GM12801 (cell line): ENCODE data around the gene SMG6.

ENCODE experiments used
- TF ChIP-seq, protein P1 (sequence below): IDR thresholded peaks from one replicate; pipeline ENCODE4 v1.5.1; 2011; ENCODE audit warnings: control low read depth; ENCODE audit not compliant: insufficient read length; ENCODE audit errors: extremely low read depth

The SMG6 gene

DNA sequence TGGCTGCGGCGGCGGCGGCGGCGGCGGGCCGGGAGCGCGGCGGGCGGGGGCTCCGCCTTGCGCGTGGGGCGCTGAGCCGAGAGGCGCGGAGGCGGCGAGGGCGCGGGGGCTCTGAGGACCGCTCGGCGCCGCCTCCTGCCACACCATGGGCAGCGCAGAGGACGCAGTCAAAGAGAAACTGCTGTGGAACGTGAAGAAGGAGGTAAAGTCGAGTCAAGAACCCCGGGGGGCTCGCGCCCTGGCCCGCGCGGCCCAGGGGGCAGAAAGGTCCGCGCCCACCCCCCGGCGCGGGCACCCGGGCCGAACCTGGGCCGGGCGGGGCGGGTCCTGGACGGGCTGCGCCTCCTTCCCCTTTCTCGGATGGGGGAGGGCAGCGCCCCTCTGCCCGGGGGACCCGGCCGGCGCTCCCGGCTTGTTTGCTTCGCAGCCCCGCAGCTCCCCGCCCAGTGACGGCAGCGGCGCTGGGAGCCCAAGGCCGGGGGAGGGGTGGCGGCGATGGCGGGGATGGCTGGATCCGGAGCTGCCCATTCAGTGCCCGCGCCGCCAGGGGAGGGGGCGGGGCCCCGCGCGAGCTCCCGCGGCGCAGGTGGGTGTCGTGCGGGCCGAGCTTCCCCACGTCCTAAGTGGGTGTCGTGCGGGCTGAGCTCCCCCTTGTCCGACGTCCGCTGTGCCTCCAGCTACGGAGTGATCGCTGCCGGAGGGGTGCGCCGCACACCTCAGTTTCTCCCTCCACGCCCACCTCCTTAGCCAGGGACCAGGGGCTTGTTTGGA is 34.1 kb upstream of the SMG6 start:
- TF ChIP-seq, protein P1, sequence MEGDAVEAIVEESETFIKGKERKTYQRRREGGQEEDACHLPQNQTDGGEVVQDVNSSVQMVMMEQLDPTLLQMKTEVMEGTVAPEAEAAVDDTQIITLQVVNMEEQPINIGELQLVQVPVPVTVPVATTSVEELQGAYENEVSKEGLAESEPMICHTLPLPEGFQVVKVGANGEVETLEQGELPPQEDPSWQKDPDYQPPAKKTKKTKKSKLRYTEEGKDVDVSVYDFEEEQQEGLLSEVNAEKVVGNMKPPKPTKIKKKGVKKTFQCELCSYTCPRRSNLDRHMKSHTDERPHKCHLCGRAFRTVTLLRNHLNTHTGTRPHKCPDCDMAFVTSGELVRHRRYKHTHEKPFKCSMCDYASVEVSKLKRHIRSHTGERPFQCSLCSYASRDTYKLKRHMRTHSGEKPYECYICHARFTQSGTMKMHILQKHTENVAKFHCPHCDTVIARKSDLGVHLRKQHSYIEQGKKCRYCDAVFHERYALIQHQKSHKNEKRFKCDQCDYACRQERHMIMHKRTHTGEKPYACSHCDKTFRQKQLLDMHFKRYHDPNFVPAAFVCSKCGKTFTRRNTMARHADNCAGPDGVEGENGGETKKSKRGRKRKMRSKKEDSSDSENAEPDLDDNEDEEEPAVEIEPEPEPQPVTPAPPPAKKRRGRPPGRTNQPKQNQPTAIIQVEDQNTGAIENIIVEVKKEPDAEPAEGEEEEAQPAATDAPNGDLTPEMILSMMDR, result no peak

DNA sequence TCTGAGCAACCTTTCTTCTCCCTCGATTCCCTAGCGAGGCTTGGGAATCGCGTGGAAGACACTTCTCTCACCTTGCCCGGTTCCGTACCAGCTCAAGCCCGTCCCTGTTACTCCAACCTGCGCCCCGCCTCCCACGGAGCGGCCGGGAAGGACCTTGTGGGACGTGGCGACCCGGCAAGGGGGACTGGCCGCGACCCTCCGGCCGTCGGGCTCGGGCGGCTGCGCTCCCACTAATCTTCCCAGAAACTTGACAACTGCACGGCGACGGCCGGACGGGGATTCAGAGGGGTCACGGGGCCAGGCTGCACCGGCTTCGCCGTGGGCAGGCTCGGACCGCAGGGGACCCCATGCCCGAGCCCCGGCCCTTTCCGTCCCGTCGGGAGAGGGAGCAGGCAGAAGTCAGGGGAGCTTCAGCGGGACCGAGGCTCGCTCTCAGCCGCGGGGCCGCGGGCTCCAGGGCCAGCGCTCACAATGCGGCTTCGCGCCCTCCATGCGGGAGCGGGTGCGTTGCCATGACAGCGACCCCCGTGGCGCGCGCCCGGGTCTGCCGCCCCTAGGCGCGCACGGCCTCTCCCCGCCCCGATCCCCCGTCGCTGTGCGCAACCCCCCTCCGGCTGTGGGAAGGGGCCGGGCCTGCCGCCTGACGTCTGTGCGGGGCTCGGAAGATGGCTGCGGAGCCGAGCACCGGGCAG is 33.4 kb upstream of the SMG6 start, which contains the start of gene SGSM2:
SGSM2 (plus strand) TSS at position 650 of the 692 bp plus-strand sequence. CDS start 188 bp downstream, outside the sequence.
- TF ChIP-seq, protein P1, result no peak

DNA sequence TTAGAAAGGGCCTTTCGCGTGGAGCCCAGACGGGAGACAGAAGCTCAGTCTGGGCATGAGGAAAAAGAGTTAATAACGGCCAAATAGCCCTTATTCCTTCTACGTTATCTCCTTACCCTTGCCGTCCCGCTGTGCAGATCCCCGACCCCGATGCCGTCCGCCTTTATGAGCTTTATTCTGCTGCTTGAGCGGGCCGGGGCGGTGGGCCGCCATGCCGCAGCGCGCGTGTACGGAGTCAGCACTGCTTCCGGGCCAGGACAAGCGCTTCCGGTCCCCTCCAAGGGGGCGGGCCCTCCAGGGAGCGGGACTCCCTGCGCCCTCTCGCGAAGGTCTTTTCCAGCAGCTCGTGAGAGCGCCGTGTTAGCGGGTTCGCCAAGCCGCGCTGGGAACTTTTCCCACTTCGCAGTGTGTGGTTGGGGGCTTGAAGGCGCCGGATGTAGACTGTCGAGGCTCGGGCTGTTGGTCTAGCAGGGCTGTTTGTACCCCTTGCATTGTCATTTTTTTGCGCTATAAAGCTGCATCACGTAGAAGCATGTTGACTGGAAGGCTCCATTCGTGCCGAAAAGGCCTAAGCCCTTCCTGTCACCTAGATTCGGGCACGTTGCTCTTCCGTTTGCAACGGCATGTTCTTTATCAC is 32.7 kb upstream of the SMG6 start, which contains the start of gene TSR1:
TSR1 (minus strand) TSS at position 243 of the 637 bp plus-strand sequence; CDS start at position 213, 30 bp downstream.
- TF ChIP-seq, protein P1, result no peak

DNA sequence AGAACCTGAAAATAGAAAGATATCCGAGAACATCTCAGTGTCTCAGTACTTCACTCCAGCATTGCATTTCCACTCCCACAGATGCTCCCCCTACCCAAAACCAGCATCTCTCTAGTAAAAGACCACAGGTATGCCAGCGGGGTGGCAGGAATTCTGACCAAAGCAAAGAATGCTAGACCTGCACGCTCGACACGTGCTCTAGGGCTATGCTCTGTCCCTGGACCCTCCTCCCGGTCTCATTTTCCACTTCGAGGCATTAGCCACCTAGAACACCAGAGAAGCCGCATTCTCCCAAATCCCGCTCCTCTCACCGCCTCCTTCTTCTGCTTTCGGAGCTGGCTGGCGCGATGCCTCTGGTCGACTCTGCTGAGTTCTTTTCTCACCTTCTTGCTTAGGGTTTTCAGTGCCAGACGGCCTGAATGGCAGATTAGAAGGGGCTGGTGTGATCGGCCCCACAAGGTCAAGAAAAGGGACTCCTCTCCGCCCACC is 32.2 kb upstream of the SMG6 start:
- TF ChIP-seq, protein P1, result no peak

DNA sequence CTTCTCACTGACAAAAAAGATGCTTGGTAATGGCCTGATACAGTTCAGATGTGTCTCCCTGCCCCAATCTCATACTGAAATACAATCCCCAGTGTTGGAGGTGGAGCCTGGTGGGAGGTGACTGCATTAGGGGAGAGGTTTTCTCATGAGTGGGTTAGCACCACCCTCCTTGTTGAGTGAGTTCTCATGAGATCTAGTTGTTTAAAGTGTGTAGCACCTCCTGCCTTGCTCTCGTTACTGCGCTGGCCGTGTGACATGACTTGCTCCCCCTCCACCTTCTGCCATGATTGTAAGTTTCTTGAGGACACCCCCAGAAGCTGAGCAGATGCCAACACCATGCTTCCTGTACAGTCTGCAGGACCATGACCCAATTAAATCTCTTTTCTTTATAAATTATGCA is 27.7 kb upstream of the SMG6 start:
- TF ChIP-seq, protein P1, result no peak

DNA sequence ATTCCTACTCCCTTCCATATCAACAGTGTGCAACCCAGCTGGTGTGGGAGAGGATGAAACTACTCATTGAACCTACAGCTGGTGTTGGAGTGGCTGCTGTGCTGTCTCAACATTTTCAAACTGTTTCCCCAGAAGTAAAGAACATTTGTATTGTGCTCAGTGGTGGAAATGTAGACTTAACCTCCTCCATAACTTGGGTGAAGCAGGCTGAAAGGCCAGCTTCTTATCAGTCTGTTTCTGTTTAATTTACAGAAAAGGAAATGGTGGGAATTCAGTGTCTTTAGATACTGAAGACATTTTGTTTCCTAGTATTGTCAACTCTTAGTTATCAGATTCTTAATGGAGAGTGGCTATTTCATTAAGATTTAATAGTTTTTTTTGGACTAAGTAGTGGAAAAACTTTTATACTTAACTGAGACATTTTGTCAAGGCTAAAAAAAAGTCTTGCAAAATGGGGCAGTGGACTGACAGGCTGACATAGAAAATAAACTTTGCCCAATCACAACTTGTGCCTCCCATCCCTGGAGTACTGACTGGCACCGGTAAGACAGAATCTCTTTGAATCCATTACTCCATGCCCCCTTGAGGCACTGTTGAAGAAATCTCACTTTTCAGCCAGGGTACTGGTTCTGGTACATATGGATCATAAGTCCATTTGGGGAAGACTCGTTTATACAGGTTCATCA is 20.2 kb upstream of the SMG6 start:
- TF ChIP-seq, protein P1, result no peak
